Uterus (tissue), 4 donors: Measurements from ENCODE around the gene JADE2. TPM values are rescaled to one million over a fixed set of nuclear protein-coding genes. Genes with fewer than 3 reads are reported as not detected.
"Not testable (repeated sequence)": the region's sequence is repeated elsewhere in the genome, so short reads cannot be mapped to it uniquely, and the experiment has no call there.

Experiments
- DNase-seq, 2 donors: peaks; one replicate each; pipeline ENCODE4 v3.0.0-alpha.2; 2019 to 2020
- H3K27ac ChIP-seq, 2 donors: fragments of 200-600 bp; sonication (generic); 1 replicate in 1 of 2; 2 replicates in 1 of 2; pipeline ENCODE4 v1.5.1; 2016 to 2018
- H3K27me3 ChIP-seq, 2 donors: fragments of 200-600 bp; sonication (generic); one replicate each; pipeline ENCODE4 v1.5.1; 2018 to 2019; ENCODE audit warnings: control low read depth in 1 of 2
- H3K36me3 ChIP-seq, 2 donors: fragments of 200-600 bp; sonication (generic); one replicate each; pipeline ENCODE4 v1.5.1; 2019; ENCODE audit warnings: control low read depth in 1 of 2
- H3K4me1 ChIP-seq, 2 donors: fragments of 200-600 bp; sonication (generic); one replicate each; pipeline ENCODE4 v1.5.1; 2018 to 2019; ENCODE audit warnings: control low read depth in 1 of 2
- H3K4me3 ChIP-seq, 2 donors: fragments of 200-600 bp; sonication (generic); 1 replicate in 1 of 2; 2 replicates in 1 of 2; pipeline ENCODE4 v1.5.1; 2018 to 2019; ENCODE audit warnings: mild to moderate bottlenecking in 1 of 2
- H3K9me3 ChIP-seq, 2 donors: fragments of 200-600 bp; sonication (generic); one replicate each; pipeline ENCODE4 v1.5.1; 2019; ENCODE audit warnings: control low read depth in 1 of 2
- POLR2A ChIP-seq, 2 donors: fragments of 450-650 bp; IDR thresholded peaks; one replicate each; pipeline ENCODE4 v1.6.1; 2016; ENCODE audit warnings: antibody characterized with exemption in 2 of 2, mild to moderate bottlenecking in 1 of 2, moderate library complexity in 1 of 2
- intact Hi-C: fragments of 100-400 bp; cut with DNase I; formaldehyde crosslinking; loops from one replicate; pipeline ENCODE4 v1.15.1; 2023; ENCODE audit warnings: low total_unique reads
- total RNA-seq, 4 donors: library from RNA; depleted of rRNA in 3 of 4; stranded (reverse); fragments of >200 nt in 3 of 4; gene quantifications; one replicate each; pipeline versions ENCODE4 v1.1.0 to v1.2.4, GENCODE V29; 2014 to 2023
- TF ChIP-seq, protein P1 (sequence below), 4 experiments: fragments of 200-600 bp in 2 of 4; fragments of 450-650 bp in 2 of 4; sonication (generic) in 2 of 4; IDR thresholded peaks; one replicate each; pipeline ENCODE4 v1.5.1; 2016 to 2019; ENCODE audit warnings: antibody characterized with exemption in 4 of 4, mild to moderate bottlenecking in 2 of 4, moderate library complexity in 1 of 4
- donor health status: DM: yes; HTN: yes; CAD: no.

The JADE2 gene
- total RNA-seq, 4 donors from 2014 or later, result 15.8 to 95.8 (median 16.7) TPM

DNA sequence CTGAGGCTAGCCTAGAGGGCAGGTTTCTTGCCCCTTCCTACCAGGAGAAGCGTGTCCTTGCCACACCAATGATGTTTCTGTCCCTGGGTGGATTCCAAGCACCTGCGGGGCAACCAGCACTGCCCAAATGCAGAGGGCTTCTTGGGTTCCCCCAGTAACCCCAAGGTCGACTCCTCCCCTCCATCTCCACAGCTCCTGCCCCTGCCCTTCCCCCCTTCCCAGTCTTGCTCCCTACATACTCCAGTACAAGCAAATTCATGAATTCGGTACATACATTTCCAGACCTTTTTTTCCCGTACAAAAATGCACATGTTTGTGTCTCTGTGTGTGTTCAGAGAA is 12.8 kb upstream of the JADE2 start:
- Histone ChIP-seq H3K36me3 (no peaks in the 10 kb centered on the region), H3K27ac (peak overlapping the region in 1 of 2 donors; percentile 37), H3K4me1 (no peaks in the 10 kb centered on the region), H3K4me3 (no peak overlapping the region), H3K9me3 (no peaks in the 10 kb centered on the region), H3K27me3 (no peaks in the 10 kb centered on the region)
- no peak for TF ChIP-seq POLR2A (IDR thresholded peaks at IDR 0.05)
- TF ChIP-seq, protein P1, sequence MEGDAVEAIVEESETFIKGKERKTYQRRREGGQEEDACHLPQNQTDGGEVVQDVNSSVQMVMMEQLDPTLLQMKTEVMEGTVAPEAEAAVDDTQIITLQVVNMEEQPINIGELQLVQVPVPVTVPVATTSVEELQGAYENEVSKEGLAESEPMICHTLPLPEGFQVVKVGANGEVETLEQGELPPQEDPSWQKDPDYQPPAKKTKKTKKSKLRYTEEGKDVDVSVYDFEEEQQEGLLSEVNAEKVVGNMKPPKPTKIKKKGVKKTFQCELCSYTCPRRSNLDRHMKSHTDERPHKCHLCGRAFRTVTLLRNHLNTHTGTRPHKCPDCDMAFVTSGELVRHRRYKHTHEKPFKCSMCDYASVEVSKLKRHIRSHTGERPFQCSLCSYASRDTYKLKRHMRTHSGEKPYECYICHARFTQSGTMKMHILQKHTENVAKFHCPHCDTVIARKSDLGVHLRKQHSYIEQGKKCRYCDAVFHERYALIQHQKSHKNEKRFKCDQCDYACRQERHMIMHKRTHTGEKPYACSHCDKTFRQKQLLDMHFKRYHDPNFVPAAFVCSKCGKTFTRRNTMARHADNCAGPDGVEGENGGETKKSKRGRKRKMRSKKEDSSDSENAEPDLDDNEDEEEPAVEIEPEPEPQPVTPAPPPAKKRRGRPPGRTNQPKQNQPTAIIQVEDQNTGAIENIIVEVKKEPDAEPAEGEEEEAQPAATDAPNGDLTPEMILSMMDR (IDR thresholded peaks at IDR 0.05), result no peak
- DNase-seq, result no peak
- intact Hi-C loops, result no loop called here

DNA sequence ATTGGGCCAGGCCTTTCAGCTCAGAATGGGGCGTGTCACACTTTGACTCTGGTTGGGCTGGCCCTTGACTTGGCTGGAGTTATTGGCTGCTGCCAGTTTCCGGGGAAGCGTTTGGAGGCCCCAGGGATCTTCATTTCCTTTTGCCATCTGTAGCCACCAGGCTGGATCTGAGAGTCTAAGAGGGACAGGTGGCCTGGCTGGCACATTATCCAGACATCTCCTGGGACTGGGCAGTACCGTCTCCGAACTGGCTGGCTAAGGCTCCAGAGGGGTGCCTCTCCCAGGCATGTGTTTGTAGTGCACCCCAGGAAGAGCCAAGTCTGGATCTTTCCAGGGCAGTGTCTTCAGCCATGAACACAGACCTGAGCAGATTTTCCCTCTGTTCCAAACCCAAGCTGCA is 9.7 kb upstream of the JADE2 start:
- no peak for DNase-seq
- Histone ChIP-seq H3K36me3 (no peaks in the 10 kb centered on the region), H3K4me1 (no peaks in the 10 kb centered on the region), H3K27me3 (no peaks in the 10 kb centered on the region), H3K9me3 (no peaks in the 10 kb centered on the region), H3K4me3 (no peak overlapping the region), H3K27ac (no peak overlapping the region)
- intact Hi-C loops, result no loop called here
- TF ChIP-seq POLR2A (IDR thresholded peaks at IDR 0.05), result no peak
- TF ChIP-seq, protein P1 (IDR thresholded peaks at IDR 0.05), result no peak

DNA sequence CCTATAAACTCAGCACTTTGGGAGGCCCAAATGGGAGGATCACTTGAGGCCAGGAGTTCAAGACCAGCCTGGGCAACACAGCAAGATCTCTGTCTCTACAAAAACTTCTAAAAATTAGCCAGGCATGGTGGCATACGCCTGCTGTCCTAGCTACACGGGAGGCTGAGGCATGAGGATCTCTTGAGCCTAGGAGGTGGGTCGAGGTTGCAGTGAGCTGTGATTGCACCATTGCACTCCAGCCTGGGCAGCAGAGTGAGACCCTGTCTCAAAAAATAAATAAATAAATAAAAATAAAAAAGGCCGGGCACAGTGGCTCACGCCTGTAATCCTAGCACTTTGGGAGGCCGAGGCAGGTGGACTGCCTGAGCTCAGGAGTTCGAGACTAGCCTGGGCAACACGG is 8.5 kb upstream of the JADE2 start:
- H3K36me3 ChIP-seq, DNase-seq, H3K4me1 ChIP-seq, H3K9me3 ChIP-seq, intact Hi-C loops, H3K27ac ChIP-seq, H3K4me3 ChIP-seq, H3K27me3 ChIP-seq: not testable (repeated sequence)

DNA sequence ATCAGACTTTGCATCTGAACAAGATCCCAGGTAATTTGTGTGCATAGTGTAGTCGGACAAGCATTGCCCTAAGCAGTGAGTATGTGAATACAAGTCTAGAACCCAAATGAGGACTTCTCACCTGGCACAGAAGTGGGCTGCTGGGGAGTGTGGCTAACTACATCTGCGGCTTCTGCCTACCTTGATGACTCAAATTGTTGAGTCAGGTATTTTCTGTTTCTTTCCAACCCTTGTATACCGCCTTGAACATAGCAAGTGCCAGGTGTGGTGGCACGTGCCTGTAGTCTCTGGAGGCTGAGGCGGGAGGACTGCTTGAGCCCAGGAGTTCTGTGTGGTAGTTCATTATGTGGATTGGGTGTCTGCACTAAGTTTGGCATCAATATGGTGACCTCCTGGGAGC is 7.9 kb upstream of the JADE2 start:
- H3K36me3 ChIP-seq, result no peaks in the 10 kb centered on the region
- H3K9me3 ChIP-seq, result no peaks in the 10 kb centered on the region
- H3K4me3 ChIP-seq, result no peak overlapping the region
- no peak for TF ChIP-seq POLR2A (IDR thresholded peaks at IDR 0.05)
- TF ChIP-seq, protein P1 (IDR thresholded peaks at IDR 0.05), result no peak
- no peaks in the 10 kb centered on the region for H3K4me1 ChIP-seq
- H3K27me3 ChIP-seq, result no peaks in the 10 kb centered on the region
- intact Hi-C loops, result no loop called here
- no peak overlapping the region for H3K27ac ChIP-seq
- DNase-seq, result no peak

DNA sequence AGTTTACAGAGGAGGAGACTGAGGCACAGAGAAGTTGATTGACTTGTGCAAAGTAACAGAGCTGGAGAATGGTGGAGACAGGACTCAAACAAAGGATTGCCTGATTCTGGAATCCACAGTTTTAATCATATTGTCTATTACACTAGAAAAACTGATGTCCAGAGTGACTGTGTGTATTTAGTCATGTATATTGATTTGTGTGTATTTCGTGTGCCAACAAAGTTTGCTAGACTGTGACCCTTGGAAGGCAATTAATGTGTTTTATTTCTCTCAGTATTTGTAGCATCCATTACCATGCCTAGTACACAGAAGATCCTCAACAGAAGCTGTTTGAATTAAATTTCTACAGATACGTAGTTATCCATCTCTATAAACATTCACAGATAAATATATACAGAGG is 5.5 kb upstream of the JADE2 start:
- no peak overlapping the region for H3K4me3 ChIP-seq
- no peaks in the 10 kb centered on the region for H3K4me1 ChIP-seq
- H3K27me3 ChIP-seq, result no peaks in the 10 kb centered on the region
- no peak overlapping the region for H3K27ac ChIP-seq
- no peak for TF ChIP-seq POLR2A (IDR thresholded peaks at IDR 0.05)
- TF ChIP-seq, protein P1 (IDR thresholded peaks at IDR 0.05), result no peak
- H3K9me3 ChIP-seq, result no peaks in the 10 kb centered on the region
- DNase-seq, result no peak
- no peaks in the 10 kb centered on the region for H3K36me3 ChIP-seq
- intact Hi-C loops, result loop anchor here (5.0 kb wide), 1 partner anchor 148 kb away; the partner anchor contains the start of gene UBE2B

DNA sequence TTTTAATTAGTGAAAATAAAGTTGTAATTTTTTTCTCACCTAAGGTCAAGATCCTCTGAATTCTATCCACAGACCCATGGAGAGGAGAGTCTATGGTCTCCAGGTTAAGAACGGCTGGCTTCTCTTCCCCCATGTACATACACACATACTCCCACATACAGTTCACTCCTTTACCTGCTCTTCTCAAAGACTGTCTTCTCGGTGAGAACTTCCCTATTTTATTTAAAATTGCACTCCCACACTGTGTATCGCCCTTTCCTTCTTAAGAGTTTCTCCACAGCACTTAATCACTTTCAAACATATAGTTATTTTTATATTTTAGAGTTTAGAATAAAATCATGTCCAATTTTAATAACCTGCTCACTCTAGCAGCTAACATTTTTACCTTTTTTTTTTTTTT is 3.6 kb upstream of the JADE2 start:
- TF ChIP-seq, protein P1 (IDR thresholded peaks at IDR 0.05), result no peak
- TF ChIP-seq POLR2A (IDR thresholded peaks at IDR 0.05), result no peak
- H3K27me3 ChIP-seq, result no peaks in the 10 kb centered on the region
- intact Hi-C loops, result loop anchor here (5.0 kb wide), 1 partner anchor 150 kb away; the partner anchor contains the start of gene UBE2B
- H3K36me3 ChIP-seq, result no peaks in the 10 kb centered on the region
- no peaks in the 10 kb centered on the region for H3K9me3 ChIP-seq
- no peaks in the 10 kb centered on the region for H3K4me1 ChIP-seq
- no peak overlapping the region for H3K27ac ChIP-seq
- DNase-seq, result no peak
- H3K4me3 ChIP-seq, result no peak overlapping the region
